GM19467 (cell line): ENCODE data around the gene MKNK1.

Source experiments
- ATAC-seq: cut with Tn5 transposase; IDR thresholded peaks from one replicate; pipeline ENCODE4 v1.9.1; 2021; ENCODE audit warnings: mild to moderate bottlenecking, moderate library complexity; ENCODE audit not compliant: unreplicated experiment

The MKNK1 gene

DNA sequence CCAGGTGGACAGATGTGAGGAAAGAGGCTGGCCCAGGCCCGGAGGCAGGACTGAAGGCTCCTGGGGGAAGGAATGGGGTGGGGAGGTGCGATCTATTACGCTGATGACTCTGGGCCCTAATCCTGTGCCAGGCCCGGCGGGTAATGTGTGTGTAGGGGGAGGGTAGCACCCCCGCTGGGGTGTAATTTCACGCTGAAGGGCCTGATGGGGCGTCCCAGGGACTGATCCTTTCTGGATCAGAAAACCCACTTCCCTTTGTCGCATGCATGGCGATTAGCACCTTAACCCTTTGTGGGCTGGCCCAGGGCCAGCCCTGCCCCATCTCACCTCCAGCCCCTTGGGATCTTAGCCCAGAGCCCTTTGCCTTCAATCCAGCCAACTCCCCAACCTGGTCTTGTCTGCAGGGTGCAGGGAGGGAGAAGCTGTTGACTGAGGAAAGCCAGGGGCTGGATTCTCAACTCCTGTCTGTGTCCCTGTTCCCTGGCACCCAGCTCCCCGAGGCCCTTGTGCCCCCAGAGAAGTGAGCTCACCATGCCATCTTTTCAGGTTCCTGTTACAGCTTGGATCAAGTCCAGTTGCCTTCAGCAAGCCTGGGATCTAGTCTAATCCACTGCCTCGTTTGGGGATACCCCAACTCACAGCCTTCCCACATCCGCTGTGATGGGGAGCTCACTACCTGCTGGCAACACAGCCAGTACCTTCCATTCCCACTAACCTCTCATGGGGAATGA is 78.7 kb downstream of the MKNK1 start:
- ATAC-seq: no peak

DNA sequence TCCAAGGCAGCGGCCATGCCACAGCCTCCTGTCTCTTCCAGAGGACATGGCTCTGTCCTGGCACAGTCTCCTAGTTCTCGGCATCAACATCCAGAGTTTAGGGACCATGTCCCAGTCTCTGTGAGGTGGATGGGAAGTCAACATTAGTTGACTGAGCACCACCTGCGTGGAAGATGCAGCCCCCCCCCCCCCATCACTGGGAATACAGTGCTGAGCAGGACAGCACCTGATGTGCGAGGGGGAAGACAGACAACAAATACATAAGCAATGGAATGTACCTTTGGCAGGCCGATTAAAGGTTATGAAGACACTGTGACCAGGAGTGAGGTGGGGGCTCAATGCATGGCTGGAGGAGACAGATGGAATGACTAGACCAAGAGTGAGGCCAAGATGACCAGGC is 79.2 kb downstream of the MKNK1 start:
- no peak for ATAC-seq

DNA sequence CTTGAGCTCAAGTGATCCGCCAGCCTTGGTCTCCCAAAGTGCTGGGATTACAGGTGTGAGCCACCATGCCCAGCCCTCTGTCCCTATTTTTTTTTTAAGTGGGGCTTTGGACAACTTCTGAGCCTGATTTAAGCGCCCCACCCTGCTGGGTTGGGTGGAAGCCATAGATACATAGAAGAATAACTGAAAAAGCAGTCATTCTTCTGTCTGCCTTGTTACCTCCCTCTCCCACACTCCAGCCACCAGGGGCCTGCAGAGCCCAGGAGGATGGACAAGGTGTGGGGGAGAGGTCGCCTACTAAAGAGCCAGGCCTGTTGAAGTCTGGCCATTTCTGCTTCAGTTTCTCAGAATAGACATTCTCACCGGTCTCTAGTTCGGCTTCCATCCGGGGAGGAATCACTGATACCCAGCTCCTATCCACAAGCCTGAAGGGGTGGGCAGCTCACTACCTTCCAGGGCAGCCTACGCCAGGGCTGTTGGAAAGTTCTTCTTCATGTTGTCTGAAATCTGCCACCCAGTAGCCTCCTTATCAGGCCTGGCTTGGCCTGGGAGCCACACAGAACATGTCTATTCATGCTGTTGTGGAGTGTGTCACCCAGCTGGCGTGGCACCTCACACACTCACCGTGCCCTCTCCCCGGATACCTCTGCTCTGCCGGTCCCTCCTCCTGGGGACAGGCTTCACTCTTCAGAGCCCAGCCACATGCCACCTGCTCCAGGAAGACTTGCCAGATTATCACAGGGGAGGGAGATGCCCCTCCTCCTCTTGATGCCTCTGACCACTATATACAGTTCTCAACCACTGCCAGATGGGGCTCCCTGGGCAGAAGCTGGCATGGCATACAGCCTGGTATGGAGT is 80.3 kb downstream of the MKNK1 start:
- ATAC-seq: no peak

DNA sequence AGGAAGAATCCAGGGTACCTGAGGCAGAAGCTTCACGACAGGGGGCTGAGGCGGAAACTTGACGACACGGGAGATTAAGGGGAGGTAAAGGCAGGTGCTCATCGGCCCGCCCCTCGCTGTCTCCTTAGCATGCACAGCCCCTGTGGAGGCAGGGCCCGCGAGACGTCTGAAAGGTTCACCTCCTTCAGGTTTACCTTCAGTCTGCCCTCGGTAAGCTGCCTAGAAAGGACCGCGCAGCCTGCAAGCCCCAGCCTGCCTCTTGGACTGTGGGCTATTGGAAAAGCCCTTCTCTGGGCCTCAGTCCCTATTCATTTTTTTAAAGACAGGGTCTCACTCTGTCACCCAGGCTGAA is 81.1 kb downstream of the MKNK1 start:
- no peak for ATAC-seq

DNA sequence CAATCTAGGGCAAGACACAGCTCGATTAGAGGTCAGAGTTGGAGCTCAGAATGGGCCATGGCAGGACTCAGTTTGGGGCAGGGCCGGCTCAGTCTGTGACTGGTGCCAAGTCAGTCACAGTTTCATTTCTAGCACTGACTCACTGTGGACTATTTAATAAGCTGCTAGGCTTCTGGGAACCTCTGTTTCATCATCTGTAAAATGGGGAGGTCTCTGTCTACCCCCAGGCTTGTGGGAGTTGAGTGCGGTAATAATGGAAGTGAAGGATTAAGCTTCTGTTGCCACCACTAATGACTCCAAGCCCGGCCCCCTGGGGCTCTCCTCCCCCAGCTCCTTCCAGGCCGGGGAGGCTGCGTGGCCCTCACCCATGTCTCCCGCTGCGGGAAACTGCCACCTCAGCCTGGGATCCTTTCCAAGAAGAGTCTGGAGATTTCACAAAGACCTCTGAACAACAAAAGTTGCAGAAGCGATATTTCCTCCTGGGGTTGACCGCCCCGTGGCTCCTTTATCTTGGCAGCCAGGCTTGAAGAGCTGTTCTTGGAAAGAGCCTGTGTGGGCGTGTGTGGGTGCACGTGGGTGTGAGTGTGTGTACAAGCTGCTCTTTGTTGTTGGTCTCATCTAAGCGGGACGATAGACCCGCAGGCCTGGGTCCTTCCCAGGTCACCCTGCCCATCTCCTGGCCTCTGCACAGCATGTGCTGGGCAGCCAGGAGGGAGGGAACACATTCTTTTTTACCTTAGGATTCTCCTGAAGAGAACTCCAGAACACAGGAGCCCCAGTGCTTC is 81.7 kb downstream of the MKNK1 start:
- ATAC-seq: no peak

DNA sequence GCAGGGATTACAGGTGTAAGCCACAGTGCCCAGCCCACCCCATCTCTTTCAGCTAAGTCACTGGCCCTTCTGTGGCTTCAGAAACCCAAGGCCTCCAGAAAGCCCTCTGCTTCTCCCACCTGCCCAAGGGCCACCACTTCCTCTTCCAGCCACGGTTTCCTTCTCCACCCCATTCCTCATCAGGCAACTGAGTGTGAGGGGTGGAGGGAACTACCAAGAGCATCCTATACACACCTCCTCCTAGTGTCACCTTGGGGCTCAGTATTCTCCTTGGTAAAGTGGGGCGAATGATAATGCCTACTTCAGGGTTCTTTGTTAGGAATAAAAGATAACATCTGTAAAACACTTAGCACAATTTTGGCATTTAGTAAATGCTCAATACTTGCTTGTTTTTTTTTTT is 82.7 kb downstream of the MKNK1 start:
- ATAC-seq: no peak

DNA sequence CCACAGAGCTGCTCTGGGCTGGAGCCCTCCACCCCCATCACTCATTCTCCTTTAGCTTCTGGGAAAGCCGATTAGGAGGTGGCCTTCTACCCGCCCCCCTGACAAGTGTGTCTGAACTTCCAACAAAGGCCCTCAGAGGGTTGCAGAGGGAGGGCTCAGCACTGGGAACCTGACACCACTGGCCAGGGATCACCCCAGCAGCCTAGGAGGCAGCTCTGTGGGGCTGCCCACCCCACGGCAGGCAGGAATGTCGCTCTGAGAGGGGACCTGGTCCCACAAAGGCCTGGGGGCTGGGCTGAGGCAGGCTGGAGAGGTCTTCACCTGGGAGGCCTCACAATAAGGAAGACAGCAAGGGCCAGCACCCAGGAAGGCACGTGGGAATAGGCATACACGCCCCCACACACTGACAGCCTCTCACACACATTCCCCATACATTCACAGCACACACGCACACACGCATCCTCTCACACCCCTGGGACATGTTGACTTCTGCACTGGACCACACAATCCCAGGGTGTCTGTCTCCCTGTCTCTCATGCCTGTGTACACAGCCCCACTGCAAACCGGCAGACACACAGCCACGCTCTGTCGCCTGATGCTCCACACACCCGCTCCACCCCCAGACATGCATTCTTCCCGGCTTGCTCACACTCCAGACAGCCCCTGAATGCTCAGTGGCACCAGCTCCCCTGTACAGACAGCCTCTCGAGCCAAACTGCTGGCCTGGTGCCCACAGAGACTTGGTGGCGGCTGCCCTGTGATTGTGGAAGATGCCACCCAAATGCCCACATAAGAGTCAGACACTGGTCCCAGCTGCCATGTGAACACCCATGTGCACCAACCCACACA is 83.8 kb downstream of the MKNK1 start:
- ATAC-seq: no peak

DNA sequence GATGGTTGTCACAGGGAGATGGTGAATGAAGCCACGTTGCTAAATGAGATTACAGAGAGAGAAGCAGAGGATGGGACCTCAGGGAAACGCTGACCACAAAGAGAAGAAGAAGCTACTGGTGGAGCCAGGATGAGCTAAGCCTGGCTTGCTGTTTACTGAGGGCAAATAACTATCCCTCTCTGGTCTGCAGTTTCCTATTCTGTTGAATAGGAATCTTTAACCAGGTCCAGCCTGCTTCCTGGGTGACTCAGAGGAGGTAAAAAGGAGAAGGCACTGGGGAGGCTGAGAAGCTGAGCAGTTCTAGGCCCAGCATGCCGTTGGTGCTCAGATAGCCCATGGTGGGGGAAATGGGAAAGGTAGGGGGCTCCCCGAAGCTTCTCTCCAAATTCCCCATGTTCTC is 84.9 kb downstream of the MKNK1 start:
- no peak for ATAC-seq

DNA sequence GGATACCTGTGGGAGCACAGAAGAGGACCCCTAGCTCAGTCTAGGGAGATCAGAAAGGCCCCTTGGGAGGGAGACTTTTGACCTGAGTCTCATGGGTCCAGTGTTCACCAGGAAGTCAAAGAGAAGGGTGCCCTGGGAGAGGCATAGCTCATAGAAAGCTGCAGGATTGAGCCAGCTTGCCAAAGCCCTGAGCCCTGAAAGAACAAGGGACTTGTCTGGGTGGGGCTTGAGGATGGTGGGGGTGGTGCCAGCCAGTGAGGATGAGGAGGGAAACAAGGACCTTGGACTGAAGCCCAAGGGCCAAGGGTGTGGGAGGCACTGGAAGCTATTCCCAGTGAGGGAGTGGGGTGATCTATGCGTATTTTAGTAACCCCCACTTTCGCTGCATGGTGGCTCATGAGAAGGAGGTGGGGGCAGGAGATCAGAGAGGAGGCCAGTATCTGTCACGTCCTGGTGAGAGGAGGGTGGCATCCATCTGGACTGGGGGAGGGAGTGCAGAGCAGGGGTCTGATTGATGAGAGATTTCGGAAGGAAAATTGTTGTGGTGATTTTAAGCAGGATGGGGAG is 86.1 kb downstream of the MKNK1 start:
- ATAC-seq: no peak

DNA sequence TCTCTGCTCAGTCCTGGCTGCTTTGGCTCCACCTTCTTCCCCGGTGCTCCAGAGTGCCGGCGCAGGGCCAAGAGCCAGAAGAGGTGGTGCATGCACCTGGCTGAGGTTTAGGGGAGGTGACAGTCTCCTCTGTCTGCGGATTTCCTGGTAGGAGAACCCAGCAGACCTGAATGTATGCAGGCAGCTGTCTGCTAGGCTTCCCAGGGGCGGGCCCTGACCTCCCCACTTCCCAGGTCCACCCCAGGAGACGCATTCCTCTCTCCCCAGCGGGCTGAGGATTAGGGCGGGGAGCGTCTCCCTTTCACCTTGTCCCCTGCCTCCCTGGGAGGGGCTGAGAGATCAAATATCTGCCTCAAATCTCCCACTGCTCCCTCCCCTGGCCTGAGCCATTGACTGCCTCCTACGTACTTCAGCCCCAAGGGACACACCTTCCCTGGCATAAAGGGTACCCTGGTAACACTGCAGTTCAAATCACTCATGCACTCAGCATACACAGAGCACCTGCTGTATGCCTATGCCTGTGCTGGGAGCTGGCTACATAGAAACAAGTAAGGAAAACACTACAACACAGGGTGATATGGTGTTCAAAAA is 87.0 kb downstream of the MKNK1 start:
- ATAC-seq: no peak

DNA sequence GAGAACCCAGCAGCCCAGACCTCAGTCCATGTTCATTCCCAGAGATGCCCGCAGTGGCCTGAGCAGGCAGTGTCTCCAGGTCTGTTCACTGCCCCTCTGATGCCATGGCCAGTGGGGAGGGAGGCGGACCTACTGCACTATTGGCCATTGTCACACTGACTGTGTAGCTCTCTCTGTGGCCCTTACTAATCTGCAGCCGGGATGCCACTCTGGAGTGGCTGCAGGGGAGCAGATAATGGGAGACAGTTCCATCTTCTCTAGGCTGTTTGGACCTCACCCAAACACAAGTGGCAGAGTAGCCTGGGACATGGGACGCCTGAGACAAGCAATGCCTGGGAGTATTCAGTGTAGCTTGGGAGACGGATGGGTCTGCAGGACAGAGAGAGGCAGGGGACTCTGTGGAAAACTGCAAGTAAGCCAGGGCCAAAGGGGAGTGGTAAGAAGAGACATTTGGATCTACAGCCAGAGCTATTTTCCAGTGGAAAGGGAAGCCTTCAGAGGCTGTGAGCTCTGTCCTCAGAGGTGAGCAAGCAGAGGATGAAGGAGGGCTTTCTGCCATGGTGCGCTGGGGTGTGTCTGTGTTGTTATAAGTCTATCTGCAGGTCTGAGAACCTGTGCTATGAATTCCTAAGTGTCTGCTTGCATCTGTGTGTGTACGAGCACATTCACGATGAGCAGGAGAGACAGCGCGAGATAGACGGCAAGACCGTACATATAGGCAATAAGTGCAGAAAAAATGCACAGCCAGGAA is 87.7 kb downstream of the MKNK1 start:
- ATAC-seq: no peak

DNA sequence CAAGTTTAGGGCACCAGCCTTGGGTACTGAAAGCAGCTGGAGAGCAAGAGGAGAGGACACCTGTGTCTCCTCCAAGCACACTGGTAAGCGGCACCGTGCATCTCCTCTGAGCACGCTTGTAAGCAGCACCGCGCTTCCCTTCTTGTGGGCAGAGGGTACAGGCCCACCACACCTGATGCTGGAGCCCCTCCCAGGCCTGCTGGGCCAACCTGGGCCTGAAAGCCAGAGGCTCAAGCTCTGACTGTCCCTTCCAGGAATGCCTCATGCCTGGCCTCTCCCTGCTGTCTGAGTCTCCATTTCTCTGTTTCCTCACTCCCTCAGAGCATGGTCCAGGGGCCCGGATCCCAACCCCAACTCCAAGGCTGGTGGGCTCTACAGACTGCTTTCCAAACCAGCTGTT is 88.5 kb downstream of the MKNK1 start:
- ATAC-seq: no peak

DNA sequence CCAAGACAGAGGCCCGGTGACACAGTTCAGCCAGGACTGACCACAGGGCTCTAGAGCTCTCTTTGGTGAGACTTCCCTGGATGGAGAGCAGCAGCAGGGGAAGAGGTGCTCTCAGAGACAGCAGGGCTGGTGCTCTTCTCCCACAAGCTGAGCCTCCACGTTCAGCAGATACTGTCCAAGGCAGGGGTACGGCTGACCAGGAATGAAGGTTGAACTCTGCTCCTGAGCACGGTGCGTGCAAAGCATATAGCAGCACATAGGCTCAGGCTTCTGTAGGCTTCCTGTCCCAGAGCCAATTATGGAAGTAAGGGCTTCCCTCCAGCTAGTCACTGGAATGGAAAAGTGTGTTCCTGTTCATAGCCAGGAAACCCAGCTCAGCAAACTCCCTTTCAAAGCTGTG is 90.5 kb downstream of the MKNK1 start:
- ATAC-seq: no peak

DNA sequence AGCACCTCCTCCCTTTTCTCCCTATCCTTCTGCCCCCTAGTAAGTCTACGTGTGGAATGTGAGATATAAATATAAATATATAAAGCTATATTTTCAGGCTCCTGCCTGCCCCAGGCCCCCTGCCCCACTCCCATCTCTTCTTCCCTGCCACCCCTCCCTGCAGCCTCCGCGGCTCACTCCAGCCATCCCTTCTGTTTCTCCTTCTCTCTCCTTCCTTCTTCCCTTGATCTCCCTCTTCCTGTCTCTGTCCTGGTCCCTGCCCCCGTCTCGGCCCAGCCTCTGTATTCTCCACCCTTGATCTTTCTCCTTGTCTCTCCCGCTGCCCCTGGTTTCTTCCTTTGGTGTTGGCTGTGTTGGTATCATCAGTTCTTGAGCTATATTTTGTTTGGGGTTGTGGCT is 91.3 kb downstream of the MKNK1 start:
- ATAC-seq: no peak

DNA sequence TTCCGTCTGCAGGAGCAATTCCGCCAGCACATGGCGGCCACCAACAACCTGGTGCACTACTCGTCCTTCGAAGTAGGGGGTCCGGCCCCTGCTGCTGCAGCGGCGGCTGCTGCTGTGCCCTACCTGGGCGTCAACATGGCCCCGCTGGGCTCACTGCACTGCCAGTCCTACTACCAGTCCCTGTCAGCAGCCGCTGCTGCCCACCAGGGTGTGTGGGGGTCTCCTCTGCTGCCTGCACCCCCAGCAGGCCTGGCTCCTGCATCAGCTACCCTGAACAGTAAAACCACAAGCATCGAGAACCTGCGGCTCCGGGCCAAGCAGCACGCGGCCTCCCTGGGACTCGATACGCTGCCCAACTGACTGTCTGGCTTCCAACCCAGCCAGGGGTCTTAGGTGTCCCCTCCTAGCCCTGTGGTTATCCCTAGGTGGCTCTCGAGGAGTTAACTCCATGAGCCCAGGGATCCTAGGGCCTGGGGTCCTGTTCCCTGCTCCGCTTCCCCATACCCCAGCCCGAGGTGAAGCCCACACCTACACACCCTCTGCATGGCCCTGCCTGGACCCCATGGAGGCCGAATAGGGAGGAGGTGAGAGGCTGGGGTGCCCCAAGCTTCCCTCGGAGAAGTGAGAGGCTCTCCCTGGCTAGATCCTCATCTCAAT is 91.8 kb downstream of the MKNK1 start:
- ATAC-seq: no peak

DNA sequence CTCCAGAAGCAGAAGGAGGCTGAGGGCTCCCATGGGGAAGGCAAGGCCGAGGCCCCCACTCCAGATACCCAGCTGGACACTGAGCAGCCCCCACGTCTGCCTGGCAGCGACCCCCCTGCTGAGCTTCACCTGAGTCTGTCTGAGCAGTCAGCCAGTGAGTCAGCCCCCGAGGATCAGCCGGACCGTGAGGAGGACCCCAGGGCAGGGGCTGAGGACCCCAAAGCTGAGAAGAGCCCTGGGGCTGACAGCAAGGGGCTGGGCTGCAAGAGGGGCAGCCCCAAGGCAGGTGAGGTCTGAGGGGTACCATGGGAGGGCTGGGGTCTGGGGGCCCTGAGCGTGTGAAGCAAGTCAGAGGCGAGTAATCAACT is 93.1 kb downstream of the MKNK1 start:
- no peak for ATAC-seq

DNA sequence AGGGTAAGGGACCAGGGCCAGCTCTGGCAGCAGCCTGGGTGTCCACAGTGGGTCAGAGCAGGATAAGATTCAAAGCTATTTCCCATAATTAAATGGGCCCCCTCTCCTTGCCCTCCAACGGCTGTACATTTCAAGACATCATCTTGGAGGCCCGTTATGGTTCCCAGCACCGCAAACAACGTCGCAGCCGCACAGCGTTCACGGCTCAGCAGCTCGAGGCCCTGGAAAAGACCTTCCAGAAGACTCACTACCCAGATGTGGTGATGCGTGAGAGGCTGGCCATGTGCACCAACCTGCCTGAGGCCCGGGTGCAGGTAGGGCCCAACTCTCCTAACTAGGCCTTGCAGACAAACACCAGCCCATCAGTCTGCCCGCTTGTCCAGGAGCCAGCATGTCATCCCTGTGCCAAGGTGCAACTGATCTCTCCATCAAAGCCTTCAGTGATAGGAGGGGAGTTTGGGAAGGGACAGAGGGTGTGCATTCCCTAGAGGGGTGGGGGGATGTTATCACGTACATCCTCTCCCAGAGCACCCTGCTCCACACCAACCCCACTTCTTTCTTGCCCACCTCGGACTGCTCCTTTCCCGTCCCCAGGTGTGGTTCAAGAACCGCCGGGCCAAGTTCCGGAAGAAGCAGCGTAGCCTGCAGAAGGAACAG is 93.6 kb downstream of the MKNK1 start:
- ATAC-seq: no peak

DNA sequence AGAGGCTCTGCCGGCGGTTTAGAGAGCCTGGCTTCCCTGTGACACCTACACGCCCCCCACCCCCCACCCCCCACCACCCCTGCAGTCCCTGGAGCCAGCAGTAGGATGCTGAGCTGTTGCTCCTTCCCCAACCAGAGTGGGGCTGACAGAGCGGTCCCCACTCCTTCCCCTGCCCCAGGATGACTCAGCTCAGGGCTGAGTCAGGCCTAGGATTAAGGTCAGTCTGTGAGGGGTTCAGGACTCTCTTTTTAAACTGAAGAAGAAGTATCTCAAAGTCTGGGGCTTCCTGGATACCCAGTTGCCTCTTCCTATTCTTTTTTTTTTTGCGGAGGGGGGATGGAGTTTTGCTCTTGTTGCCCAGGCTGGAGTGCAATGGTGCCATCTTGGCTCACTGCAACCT is 95.3 kb downstream of the MKNK1 start:
- no peak for ATAC-seq
